HUES48 (cell line): ENCODE data around the gene RIN2.
"Not testable (repeated sequence)": the region's sequence is repeated elsewhere in the genome, so short reads cannot be mapped to it uniquely, and the experiment has no call there.

Source experiments
- H3K27ac ChIP-seq: one replicate; pipeline ENCODE4 v1.7.0; 2013; ENCODE audit warnings: low read depth, low read length, inconsistent platforms
- H3K27me3 ChIP-seq: 2 replicates; pipeline ENCODE4 v1.6.1; 2013; ENCODE audit warnings: mild to moderate bottlenecking, low read length; ENCODE audit not compliant: control insufficient read depth, insufficient read depth
- H3K36me3 ChIP-seq: 2 replicates; pipeline ENCODE4 v1.6.1; 2013; ENCODE audit warnings: low read length; ENCODE audit not compliant: control insufficient read depth, insufficient read depth
- H3K4me1 ChIP-seq: 2 replicates; pipeline ENCODE4 v1.6.1; 2013; ENCODE audit warnings: mild to moderate bottlenecking, low read length; ENCODE audit not compliant: control insufficient read depth, insufficient read depth
- H3K4me3 ChIP-seq: 2 replicates; pipeline ENCODE4 v1.5.1; 2013; ENCODE audit warnings: mild to moderate bottlenecking, low read depth, low read length
- H3K9ac ChIP-seq: 2 replicates; pipeline ENCODE4 v1.6.1; 2013; ENCODE audit warnings: mild to moderate bottlenecking, low read depth, low read length, moderate library complexity
- H3K9me3 ChIP-seq: 2 replicates; pipeline ENCODE4 v1.6.1; 2013; ENCODE audit warnings: low read length; ENCODE audit not compliant: control insufficient read depth, insufficient read depth

RIN2 gene

GRCh38 chr20:19802492-19803158, 44.6 kb downstream of the RIN2 start:
- H3K36me3 ChIP-seq, result no peaks in the 10 kb centered on the region
- H3K27me3 ChIP-seq, result no peaks in the 10 kb centered on the region
- H3K27ac ChIP-seq, result no peak overlapping the region
- H3K4me1 ChIP-seq, result no peaks in the 10 kb centered on the region
- no peak overlapping the region for H3K4me3 ChIP-seq
- no peaks in the 10 kb centered on the region for H3K9me3 ChIP-seq
- H3K9ac ChIP-seq, result no peak overlapping the region

GRCh38 chr20:19806276-19806675, 48.2 kb downstream of the RIN2 start:
- not testable (repeated sequence) for H3K27ac ChIP-seq, H3K4me1 ChIP-seq, H3K9ac ChIP-seq, H3K36me3 ChIP-seq, H3K27me3 ChIP-seq, H3K9me3 ChIP-seq, H3K4me3 ChIP-seq

DNA sequence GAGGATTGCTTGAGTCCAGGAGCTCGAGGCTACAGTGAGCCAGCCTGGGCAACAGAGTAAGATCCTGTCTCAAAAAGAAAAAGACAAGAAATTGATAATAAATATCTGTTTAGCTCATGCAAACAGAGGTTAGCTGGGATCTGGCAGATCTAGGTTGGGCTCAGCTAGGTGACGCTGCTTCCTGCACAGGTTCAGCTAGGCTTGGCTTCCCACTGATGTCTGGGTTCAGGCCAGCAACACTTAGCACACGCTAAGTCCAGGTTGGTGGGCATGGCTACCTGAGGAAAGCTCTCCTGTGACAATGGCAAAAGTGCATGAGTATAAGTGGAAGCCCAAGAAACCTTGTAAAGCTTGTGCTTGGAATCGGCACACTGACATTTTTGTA, 48.7 kb downstream of the RIN2 start:
- no peak overlapping the region for H3K4me3 ChIP-seq
- H3K27ac ChIP-seq, result no peak overlapping the region
- H3K9me3 ChIP-seq, result no peaks in the 10 kb centered on the region
- H3K36me3 ChIP-seq, result no peaks in the 10 kb centered on the region
- H3K4me1 ChIP-seq, result no peaks in the 10 kb centered on the region
- H3K27me3 ChIP-seq, result no peaks in the 10 kb centered on the region
- no peak overlapping the region for H3K9ac ChIP-seq

DNA sequence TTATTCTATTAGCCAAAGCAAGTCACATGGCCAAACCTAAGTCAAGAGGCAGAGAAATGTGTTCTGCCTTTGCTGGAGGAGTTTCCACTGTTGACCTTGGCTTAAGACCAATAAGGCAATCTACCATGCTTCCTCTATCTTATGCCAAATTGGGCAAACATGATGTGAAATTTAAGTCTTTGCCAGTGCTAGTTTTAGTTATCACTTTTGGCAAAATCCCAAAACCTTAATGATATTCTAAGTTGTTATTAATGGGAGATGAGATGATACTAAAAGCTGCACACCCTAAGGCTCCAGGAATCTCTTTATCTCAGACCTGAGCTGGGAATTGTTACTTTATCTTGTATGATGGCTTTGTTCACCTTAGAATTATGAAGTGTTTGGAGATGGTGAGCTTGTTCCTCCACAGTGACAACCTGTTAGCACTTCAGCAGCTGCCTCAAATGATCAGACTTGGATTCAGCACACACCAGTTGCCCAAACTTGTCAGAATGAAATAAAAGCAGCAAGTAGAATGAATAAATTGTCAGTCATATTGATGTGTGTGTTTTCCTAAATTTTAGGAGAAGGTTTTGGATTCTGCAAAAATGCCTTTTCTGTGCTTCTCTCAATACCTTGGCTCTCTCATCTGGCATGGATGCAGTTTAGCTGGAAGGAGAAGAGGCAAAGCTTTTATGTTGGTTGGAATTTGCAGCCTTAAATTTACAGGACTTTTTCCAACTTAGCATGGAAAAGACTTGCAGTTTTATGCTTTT, 49.3 kb downstream of the RIN2 start:
- no peaks in the 10 kb centered on the region for H3K36me3 ChIP-seq
- no peak overlapping the region for H3K4me3 ChIP-seq
- H3K9me3 ChIP-seq, result no peaks in the 10 kb centered on the region
- H3K27me3 ChIP-seq, result no peaks in the 10 kb centered on the region
- no peaks in the 10 kb centered on the region for H3K4me1 ChIP-seq
- no peak overlapping the region for H3K27ac ChIP-seq
- H3K9ac ChIP-seq, result no peak overlapping the region
